HG02973 (cell line): ENCODE measurements around the gene GOLGA6L4.
"Not testable (repeated sequence)": the region's sequence is repeated elsewhere in the genome, so short reads cannot be mapped to it uniquely, and the experiment has no call there.

Experiments used
- ATAC-seq: cut with Tn5 transposase; IDR thresholded peaks from one replicate; pipeline ENCODE4 v1.9.1; 2021; ENCODE audit warnings: moderate library complexity; ENCODE audit not compliant: unreplicated experiment

The GOLGA6L4 gene

GRCh38 chr15:84235573-84235972 lies at the start of gene GOLGA6L4:
Gene GOLGA6L4 (plus strand): TSS chr15:84235773. CDS start chr15:84235835, 62 bp downstream.
- ATAC-seq: not testable (repeated sequence)

GRCh38 chr15:84192982-84193381 lies 42.6 kb upstream of the GOLGA6L4 start:
- ATAC-seq: not testable (repeated sequence)

GRCh38 chr15:84195603-84196002 lies 40.0 kb upstream of the GOLGA6L4 start:
- peak; percentile 94 for ATAC-seq

GRCh38 chr15:84196530-84197188 lies 38.9 kb upstream of the GOLGA6L4 start:
- ATAC-seq: not testable (repeated sequence)

- not testable (repeated sequence) for ATAC-seq
Observed at GRCh38 chr15:84199865-84200264, 35.7 kb upstream of the GOLGA6L4 start.

- not testable (repeated sequence) for ATAC-seq
Observed at GRCh38 chr15:84246441-84246840, 10.9 kb downstream of the GOLGA6L4 start.
